Endothelial cell of umbilical vein (primary cell): Measurements from ENCODE around the gene SPDEF. TPM values are rescaled to one million over a fixed set of nuclear protein-coding genes. Genes with fewer than 3 reads are reported as not detected.

ENCODE experiments used
- BruUV-seq: library from RNA; stranded (reverse); fragments of 400-500 nt; replicated peaks from 2 replicates; lab custom pipeline; 2021; lab: Mats Ljungman, UMichigan
- CTCF ChIA-PET: fragments of 300-600, 350-600 bp; sonication (Branson Sonifier 250); formaldehyde crosslinking; loops from one replicate; lab custom pipeline; 2021; ENCODE audit warnings: antibody characterized with exemption, inconsistent platforms; lab: Charles Lee
- POLR2A ChIA-PET: fragments of 300-600, 350-600 bp; sonication (Branson Sonifier 250); formaldehyde crosslinking; loops from one replicate; lab custom pipeline; 2021; ENCODE audit warnings: antibody characterized with exemption, inconsistent platforms; lab: Charles Lee
- DNase-seq: peaks from one replicate; pipeline ENCODE4 v3.0.0-alpha.2; 2011; ENCODE audit warnings: low read depth, low spot score
- FAIRE-seq: peaks from 2 replicates; lab custom pipeline; 2011; peaks lifted over from hg19 to GRCh38; lab: Jason Lieb, UNC
- H2AFZ ChIP-seq: 2 replicates; pipeline ENCODE4 v1.6.0; 2012; ENCODE audit warnings: low read depth, low read length, control low read depth, inconsistent platforms
- H3K27ac ChIP-seq: 2 replicates; pipeline ENCODE4 v1.5.1; 2011; ENCODE audit warnings: low read depth, mild to moderate bottlenecking, control low read depth, low read length, moderate library complexity; ENCODE audit not compliant: insufficient read depth
- H3K27me3 ChIP-seq, 2 experiments: 2 replicates each; pipeline versions ENCODE4 v1.6.0 to v1.6.1; 2011; ENCODE audit warnings: low read length in 2 of 2, mixed read lengths in 1 of 2; ENCODE audit not compliant: control insufficient read depth in 2 of 2, insufficient read depth in 2 of 2
- H3K36me3 ChIP-seq, 2 experiments: 2 replicates in 1 of 2; 3 replicates in 1 of 2; pipeline ENCODE4 v1.5.1; 2011; ENCODE audit warnings: low read length in 2 of 2, mild to moderate bottlenecking in 1 of 2, moderate library complexity in 1 of 2; ENCODE audit not compliant: control insufficient read depth in 2 of 2, insufficient read depth in 2 of 2; ENCODE audit errors: extremely low read depth in 1 of 2
- H3K4me1 ChIP-seq: 3 replicates; pipeline ENCODE4 v1.5.1; 2011; ENCODE audit warnings: mild to moderate bottlenecking, low read length; ENCODE audit not compliant: control insufficient read depth, insufficient read depth; ENCODE audit errors: extremely low read depth
- H3K4me2 ChIP-seq: 2 replicates; pipeline ENCODE4 v1.6.1; 2011; ENCODE audit warnings: low read length, control low read depth, mixed read lengths; ENCODE audit not compliant: insufficient read depth
- H3K4me3 ChIP-seq, 3 experiments: fragments of 200-600 bp in 1 of 3; sonication (generic), shearing (Covaris generic) in 1 of 3; replicated peaks in 1 of 3; 2 replicates each; pipeline ENCODE4 v1.5.1; 2011 to 2016; ENCODE audit warnings: control low read depth in 3 of 3, low read length in 3 of 3, mild to moderate bottlenecking in 2 of 3, inconsistent platforms in 1 of 3, low read depth in 1 of 3, moderate library complexity in 1 of 3; ENCODE audit not compliant: insufficient read depth in 1 of 3
- H3K79me2 ChIP-seq: 2 replicates; pipeline ENCODE4 v1.6.0; 2012; ENCODE audit warnings: low read length, inconsistent platforms; ENCODE audit not compliant: control insufficient read depth, insufficient read depth
- H3K9ac ChIP-seq: replicated peaks from 2 replicates; pipeline ENCODE3; 2011; ENCODE audit warnings: low read length, control low read depth; ENCODE audit not compliant: insufficient read depth; ENCODE audit errors: extremely low read depth
- H3K9me1 ChIP-seq: replicated peaks from 3 replicates; pipeline ENCODE4 v1.6.0; 2011; ENCODE audit warnings: mild to moderate bottlenecking, low read length; ENCODE audit not compliant: control insufficient read depth, insufficient read depth; ENCODE audit errors: extremely low read depth
- H3K9me3 ChIP-seq: replicated peaks from 2 replicates; pipeline ENCODE4 v1.5.1; 2012; ENCODE audit warnings: low read length, inconsistent platforms; ENCODE audit not compliant: control insufficient read depth, insufficient read depth
- H4K20me1 ChIP-seq: replicated peaks from 2 replicates; pipeline ENCODE3; 2011; ENCODE audit warnings: mild to moderate bottlenecking, low read length; ENCODE audit not compliant: control insufficient read depth, insufficient read depth; ENCODE audit errors: extremely low read depth
- CTCF ChIP-seq, 2 donors: IDR thresholded peaks; 1 replicate in 1 of 2; 2 replicates in 1 of 2; pipeline ENCODE4 v1.5.1; 2011; ENCODE audit warnings: low read length in 2 of 2, mild to moderate bottlenecking in 2 of 2, moderate library complexity in 2 of 2, control low read depth in 1 of 2, inconsistent platforms in 1 of 2, low read depth in 1 of 2; ENCODE audit not compliant: insufficient read depth in 1 of 2; ENCODE audit errors: extremely low read depth in 1 of 2
- EZH2 ChIP-seq: IDR thresholded peaks from 2 replicates; pipeline ENCODE4 v1.6.1; 2012; ENCODE audit warnings: borderline replicate concordance, low read depth, mild to moderate bottlenecking, moderate library complexity, low read length, inconsistent platforms; ENCODE audit not compliant: severe bottlenecking
- FOS ChIP-seq: IDR thresholded peaks from 2 replicates; pipeline ENCODE4 v1.6.1; 2011; ENCODE audit warnings: mild to moderate bottlenecking, low read length, moderate library complexity, borderline replicate concordance; ENCODE audit not compliant: insufficient read depth
- GATA2 ChIP-seq: IDR thresholded peaks from 2 replicates; pipeline ENCODE4 v1.7.0; 2011; ENCODE audit warnings: low read depth, mild to moderate bottlenecking, moderate library complexity, mixed read lengths, low read length; ENCODE audit not compliant: insufficient read length, insufficient read depth
- JUN ChIP-seq: IDR thresholded peaks from 2 replicates; pipeline ENCODE4 v1.6.1; 2011; ENCODE audit warnings: borderline replicate concordance, low read depth; ENCODE audit not compliant: insufficient read length, insufficient read depth
- MAX ChIP-seq: IDR thresholded peaks from 2 replicates; pipeline ENCODE4 v1.6.1; 2011; ENCODE audit not compliant: insufficient read depth, insufficient read length
- MYC ChIP-seq: IDR thresholded peaks from one replicate; pipeline ENCODE4 v1.6.1; 2011; ENCODE audit warnings: mild to moderate bottlenecking, low read depth, low read length
- POLR2A ChIP-seq: IDR thresholded peaks from 2 replicates; pipeline ENCODE4 v1.6.1; 2012; ENCODE audit warnings: low read depth, mild to moderate bottlenecking, control low read depth, low read length
- POLR2AphosphoS5 ChIP-seq: IDR thresholded peaks from 2 replicates; pipeline ENCODE4 v1.6.1; 2012; ENCODE audit warnings: low read depth, mild to moderate bottlenecking, control low read depth, low read length, moderate library complexity; ENCODE audit not compliant: insufficient read depth
- dilution Hi-C: fragments of 300-500 bp; cut with MboI; formaldehyde crosslinking; loops from one replicate; pipeline ENCODE4 v1.15.0; 2019; ENCODE audit warnings: low sequenced_read_pairs; ENCODE audit not compliant: extremely low pct_ligation_motif_present
- intact Hi-C: fragments of 100-400 bp; cut with micrococcal nuclease; formaldehyde crosslinking; loops from one replicate; pipeline ENCODE4 v1.10.0; 2022
- polyA plus RNA-seq, 4 experiments: library from polyadenylated mRNA; depleted of rRNA in 3 of 4; stranded (reverse) in 3 of 4; unstranded in 1 of 4; fragments of >200 nt; gene quantifications; 2 replicates each; pipeline versions ENCODE4 v1.2.1 to v1.2.3, GENCODE V29; 2011 to 2012; ENCODE audit warnings: missing spikeins in 1 of 4
- total RNA-seq: library from RNA; stranded (reverse); gene quantifications from 2 replicates; pipeline ENCODE4 v1.2.3, GENCODE V29; 2021

The SPDEF gene
- total and polyA plus RNA-seq, 2 donors (not counting 3 experiments of a cell fraction or from before 2014, with no cell fraction given): not detected

- dilution Hi-C loops (no loop called here), intact Hi-C loops (no loop called here)
- Histone ChIP-seq H3K9me3 (no peaks in the 10 kb centered on the region), H3K79me2 (no peaks in the 10 kb centered on the region), H3K4me2 (no peak overlapping the region), H3K27ac (no peak overlapping the region), H3K4me3 (no peak overlapping the region), H3K9me1 (no peaks in the 10 kb centered on the region), H3K9ac (no peak overlapping the region), H3K36me3 (no peaks in the 10 kb centered on the region), H3K27me3 (peaks cover 15 to 18% of the 10 kb centered on the region in 2 experiments), H2AFZ (no peak overlapping the region), H4K20me1 (no peaks in the 10 kb centered on the region), H3K4me1 (no peaks in the 10 kb centered on the region)
- BruUV-seq: no TSS peak
- POLR2A ChIA-PET: no interaction called here
- no peak for DNase-seq
- no peak for FAIRE-seq
- no peak for TF ChIP-seq EZH2
- TF ChIP-seq GATA2: no peak
- no peak for TF ChIP-seq CTCF (IDR thresholded peaks at IDR 0.05; ENCODE audit: extremely low read depth in 1 of 2, insufficient read depth in 1 of 2, low read depth in 1 of 2, low read length in 2 of 2)
- no peak for TF ChIP-seq POLR2A
- no peak for TF ChIP-seq MYC
- no peak for TF ChIP-seq MAX
- no peak for TF ChIP-seq FOS
- TF ChIP-seq POLR2AphosphoS5: no peak
- TF ChIP-seq JUN: no peak
- CTCF ChIA-PET: interaction anchor here (0.6 to 1.9 kb wide), 4 partner anchors 10 to 56 kb away, joined by 3 to 5 read pairs (median 4); no protein-coding TSS in a partner anchor
These were observed 40.4 kb downstream of the SPDEF start for GRCh38 chr6:34515473-34516387.
